ENCODE measurements around the gene CENPT. TPM values are rescaled to one million over a fixed set of nuclear protein-coding genes. Genes with fewer than 3 reads are reported as not detected.

The CENPT gene
- total and polyA plus RNA-seq, 2 donors from 2014 or later: 25.3 to 42.5 TPM

GRCh38 chr16:67820608-67821259 lies 26.8 kb downstream of the CENPT start:
- intact Hi-C loops (cut with DNase I): no loop called here

GRCh38 chr16:67814567-67814966 lies 32.9 kb downstream of the CENPT start:
- Histone ChIP-seq H3K27me3 (ENCODE audit: control insufficient read depth, insufficient read depth, low read length) (no peaks in the 10 kb centered on the region), H3K36me3 (ENCODE audit: control insufficient read depth in 2 of 3, insufficient read depth in 3 of 3, low read length in 3 of 3) (no peaks in the 10 kb centered on the region), H3K9ac (ENCODE audit: low read length in 3 of 3) (no peak overlapping the region), H3K4me3 (ENCODE audit: low read length in 3 of 3) (no peak overlapping the region), H3K27ac (ENCODE audit: low read depth in 2 of 2, low read length in 2 of 2) (no peak overlapping the region), H3K9me3 (ENCODE audit: control insufficient read depth in 2 of 3, insufficient read depth in 1 of 3, low read length in 3 of 3) (no peaks in the 10 kb centered on the region), H3K4me1 (ENCODE audit: control insufficient read depth in 2 of 3, insufficient read depth in 2 of 3, low read depth in 1 of 3, low read length in 3 of 3) (no peaks in the 10 kb centered on the region)
- no peak for FAIRE-seq
- DNase-seq: no peak
- intact Hi-C loops (cut with DNase I): loop anchor here (10.0 kb wide), 1 partner anchor 110 kb away; no protein-coding TSS in a partner anchor
- TF ChIP-seq CTCF (IDR thresholded peaks at IDR 0.05; ENCODE audit: borderline replicate concordance, extremely low read depth, insufficient read depth): no peak

More at GRCh38 chr16:67820608-67821259, 26.8 kb downstream of the CENPT start:
- no peak for TF ChIP-seq CTCF (IDR thresholded peaks at IDR 0.05; ENCODE audit: borderline replicate concordance, extremely low read depth, insufficient read depth)
- Histone ChIP-seq H3K27me3 (ENCODE audit: control insufficient read depth, insufficient read depth, low read length) (no peaks in the 10 kb centered on the region), H3K4me1 (ENCODE audit: control insufficient read depth in 2 of 3, insufficient read depth in 2 of 3, low read depth in 1 of 3, low read length in 3 of 3) (no peaks in the 10 kb centered on the region), H3K9me3 (ENCODE audit: control insufficient read depth in 2 of 3, insufficient read depth in 1 of 3, low read length in 3 of 3) (no peaks in the 10 kb centered on the region), H3K27ac (ENCODE audit: low read depth in 2 of 2, low read length in 2 of 2) (no peak overlapping the region), H3K9ac (ENCODE audit: low read length in 3 of 3) (no peak overlapping the region), H3K4me3 (ENCODE audit: low read length in 3 of 3) (no peak overlapping the region), H3K36me3 (ENCODE audit: control insufficient read depth in 2 of 3, insufficient read depth in 3 of 3, low read length in 3 of 3) (no peaks in the 10 kb centered on the region)
- DNase-seq (no peak), FAIRE-seq (no peak)

GRCh38 chr16:67811899-67812298 lies 35.6 kb downstream of the CENPT start:
- H3K27me3 ChIP-seq (ENCODE audit: control insufficient read depth, insufficient read depth, low read length): no peaks in the 10 kb centered on the region
- no peak for TF ChIP-seq CTCF (IDR thresholded peaks at IDR 0.05; ENCODE audit: borderline replicate concordance, extremely low read depth, insufficient read depth)
- DNase-seq (no peak), FAIRE-seq (no peak)
- H3K4me3 ChIP-seq (ENCODE audit: low read length in 3 of 3): no peak overlapping the region
- intact Hi-C loops (cut with DNase I): loop anchor here (10.0 kb wide), 1 partner anchor 113 kb away; no protein-coding TSS in a partner anchor
- no peaks in the 10 kb centered on the region for H3K9me3 ChIP-seq (ENCODE audit: control insufficient read depth in 2 of 3, insufficient read depth in 1 of 3, low read length in 3 of 3)
- no peaks in the 10 kb centered on the region for H3K4me1 ChIP-seq (ENCODE audit: control insufficient read depth in 2 of 3, insufficient read depth in 2 of 3, low read depth in 1 of 3, low read length in 3 of 3)
- no peak overlapping the region for H3K27ac ChIP-seq (ENCODE audit: low read depth in 2 of 2, low read length in 2 of 2)
- no peak overlapping the region for H3K9ac ChIP-seq (ENCODE audit: low read length in 3 of 3)
- H3K36me3 ChIP-seq (ENCODE audit: control insufficient read depth in 2 of 3, insufficient read depth in 3 of 3, low read length in 3 of 3): no peaks in the 10 kb centered on the region

All from kidney (tissue), 14 donors.